GM18520 (cell line): ENCODE measurements around the gene MEF2C.
"Not testable (repeated sequence)": the region's sequence is repeated elsewhere in the genome, so short reads cannot be mapped to it uniquely, and the experiment has no call there.

ENCODE experiments used
- ATAC-seq: cut with Tn5 transposase; IDR thresholded peaks from one replicate; pipeline ENCODE4 v1.9.1; 2021; ENCODE audit not compliant: unreplicated experiment

Gene MEF2C

GRCh38 chr5:88883059-88883835 lies at the start of gene MEF2C:
TSS of gene MEF2C (minus strand) at chr5:88883184. CDS start at chr5:88823788, 59,396 bp downstream.
- peak; percentile 23 for ATAC-seq

GRCh38 chr5:88932541-88932940 lies 49.6 kb upstream of the MEF2C start:
- no peak for ATAC-seq

- ATAC-seq = no peak
These were observed 47.4 kb upstream of the MEF2C start for GRCh38 chr5:88930335-88930734.

GRCh38 chr5:88929385-88929784 lies 46.4 kb upstream of the MEF2C start:
- ATAC-seq = no peak

GRCh38 chr5:88926774-88927173 lies 43.8 kb upstream of the MEF2C start:
- no peak for ATAC-seq

GRCh38 chr5:88925692-88926490 lies 42.9 kb upstream of the MEF2C start:
- ATAC-seq = no peak

GRCh38 chr5:88924330-88924657 lies 41.3 kb upstream of the MEF2C start:
- ATAC-seq = no peak

GRCh38 chr5:88923623-88924329 lies 40.8 kb upstream of the MEF2C start:
- ATAC-seq = no peak

GRCh38 chr5:88912743-88913142 lies 29.8 kb upstream of the MEF2C start:
- not testable (repeated sequence) for ATAC-seq

- not testable (repeated sequence) for ATAC-seq
These were observed 28.1 kb upstream of the MEF2C start for GRCh38 chr5:88911059-88911572.

GRCh38 chr5:88904478-88904877 lies 21.5 kb upstream of the MEF2C start:
- ATAC-seq = not testable (repeated sequence)

- not testable (repeated sequence) for ATAC-seq
These were observed 21.0 kb upstream of the MEF2C start for GRCh38 chr5:88903966-88904365.

GRCh38 chr5:88901077-88901476 lies 18.1 kb upstream of the MEF2C start:
- not testable (repeated sequence) for ATAC-seq

- ATAC-seq = no peak
These were observed 16.2 kb upstream of the MEF2C start for GRCh38 chr5:88899096-88899737.

- ATAC-seq = no peak
These were observed 14.8 kb upstream of the MEF2C start for GRCh38 chr5:88897748-88898147.

- no peak for ATAC-seq
These were observed 12.9 kb upstream of the MEF2C start for GRCh38 chr5:88895681-88896501.

- ATAC-seq = no peak
These were observed 9.7 kb upstream of the MEF2C start for GRCh38 chr5:88892669-88893068.

GRCh38 chr5:88890070-88890781 lies 7.2 kb upstream of the MEF2C start:
- ATAC-seq = no peak
